IMR-90 (cell line): ENCODE data around the gene MPI. TPM values are rescaled to one million over a fixed set of nuclear protein-coding genes. Genes with fewer than 3 reads are reported as not detected.

Source experiments
- ATAC-seq: fragments of 200-7000 bp; cut with Tn5 transposase; 2 replicates; pipeline ENCODE4 v1.9.1; 2020; ENCODE audit warnings: low read depth, mild to moderate bottlenecking, moderate library complexity
- BruUV-seq: library from RNA; stranded (reverse); fragments of 400-500 nt; replicated peaks from 2 replicates; lab custom pipeline; 2021; lab: Mats Ljungman, UMichigan
- CTCF ChIA-PET: fragments of 300-600 bp; formaldehyde crosslinking; extraction: SDS; loops from one replicate; lab custom pipeline; 2021; ENCODE audit warnings: antibody characterized with exemption; lab: Yijun Ruan, JAX
- POLR2A ChIA-PET: fragments of 300-600 bp; sonication (Branson Sonifier 250); formaldehyde crosslinking; loops from one replicate; lab custom pipeline; 2022; ENCODE audit warnings: antibody characterized with exemption; ENCODE audit not compliant: unreplicated experiment; lab: Charles Lee
- DNase-seq: peaks from one replicate; pipeline ENCODE4 v3.0.0; 2013
- H2AFZ ChIP-seq: replicated peaks from 2 replicates; pipeline ENCODE3; 2013; ENCODE audit warnings: low read length, mild to moderate bottlenecking; ENCODE audit not compliant: poor library complexity
- H2AK5ac ChIP-seq: 2 replicates; pipeline ENCODE4 v1.6.1; 2013; ENCODE audit warnings: low read depth, low read length, inconsistent platforms
- H2AK9ac ChIP-seq: replicated peaks from 2 replicates; pipeline ENCODE3; 2013; ENCODE audit warnings: mild to moderate bottlenecking, low read depth, low read length, moderate library complexity; ENCODE audit not compliant: poor library complexity
- H2BK120ac ChIP-seq: 2 replicates; pipeline ENCODE4 v1.6.1; 2013; ENCODE audit warnings: low read depth, low read length, inconsistent platforms
- H2BK15ac ChIP-seq: 3 replicates; pipeline ENCODE4 v1.6.1; 2013; ENCODE audit warnings: low read depth, low read length, inconsistent platforms
- H2BK20ac ChIP-seq: 2 replicates; pipeline ENCODE4 v1.6.1; 2013; ENCODE audit warnings: low read depth, mild to moderate bottlenecking, inconsistent platforms, low read length, moderate library complexity
- H2BK5ac ChIP-seq: 2 replicates; pipeline ENCODE4 v1.6.1; 2013; ENCODE audit warnings: mild to moderate bottlenecking, low read depth, low read length, inconsistent platforms; ENCODE audit not compliant: poor library complexity, severe bottlenecking
- H3K14ac ChIP-seq: replicated peaks from 2 replicates; pipeline ENCODE4 v1.6.1; 2013; ENCODE audit warnings: low read depth, low read length, inconsistent platforms
- H3K18ac ChIP-seq: 2 replicates; pipeline ENCODE4 v1.6.1; 2013; ENCODE audit warnings: low read depth, low read length, control low read depth
- H3K23ac ChIP-seq: 2 replicates; pipeline ENCODE4 v1.6.1; 2013; ENCODE audit warnings: low read depth, low read length, inconsistent platforms
- H3K27ac ChIP-seq: 2 replicates; pipeline ENCODE4 v1.5.1; 2013; ENCODE audit warnings: mild to moderate bottlenecking, control low read depth, low read length; ENCODE audit not compliant: insufficient read depth
- H3K27me3 ChIP-seq: 2 replicates; pipeline ENCODE4 v1.6.1; 2013; ENCODE audit warnings: low read length; ENCODE audit not compliant: control insufficient read depth, insufficient read depth
- H3K36me3 ChIP-seq: 2 replicates; pipeline ENCODE4 v1.6.1; 2013; ENCODE audit warnings: low read length, mixed read lengths; ENCODE audit not compliant: control insufficient read depth, insufficient read depth
- H3K4ac ChIP-seq: 2 replicates; pipeline ENCODE4 v1.6.1; 2013; ENCODE audit warnings: low read depth, low read length, inconsistent platforms
- H3K4me1 ChIP-seq: 2 replicates; pipeline ENCODE4 v1.6.1; 2013; ENCODE audit warnings: low read length, mixed read lengths; ENCODE audit not compliant: control insufficient read depth, insufficient read depth
- H3K4me2 ChIP-seq: 2 replicates; pipeline ENCODE4 v1.6.1; 2013; ENCODE audit warnings: low read depth, mild to moderate bottlenecking, control low read depth, low read length, moderate library complexity
- H3K4me3 ChIP-seq: 2 replicates; pipeline ENCODE4 v1.5.1; 2013; ENCODE audit warnings: low read depth, mild to moderate bottlenecking, control low read depth, low read length, moderate library complexity; ENCODE audit not compliant: insufficient read depth
- H3K56ac ChIP-seq: 2 replicates; pipeline ENCODE4 v1.6.1; 2013; ENCODE audit warnings: low read length, inconsistent platforms; ENCODE audit not compliant: insufficient read depth; ENCODE audit errors: extremely low read depth
- H3K79me1 ChIP-seq, 2 experiments: 2 replicates each; pipeline ENCODE4 v1.6.1; 2013; ENCODE audit warnings: low read length in 2 of 2, inconsistent platforms in 1 of 2, low read depth in 1 of 2
- H3K9ac ChIP-seq: 2 replicates; pipeline ENCODE4 v1.6.1; 2013; ENCODE audit warnings: low read depth, low read length, control low read depth
- H3K9me1 ChIP-seq: 2 replicates; pipeline ENCODE4 v1.6.1; 2013; ENCODE audit warnings: low read length, inconsistent platforms; ENCODE audit not compliant: insufficient read depth
- H3K9me3 ChIP-seq: 2 replicates; pipeline ENCODE4 v1.6.1; 2013; ENCODE audit warnings: low read length; ENCODE audit not compliant: control insufficient read depth, insufficient read depth
- H4K20me1 ChIP-seq: 2 replicates; pipeline ENCODE4 v1.6.1; 2013; ENCODE audit warnings: low read length, inconsistent platforms; ENCODE audit not compliant: insufficient read depth
- H4K5ac ChIP-seq: 2 replicates; pipeline ENCODE4 v1.6.1; 2013; ENCODE audit warnings: mild to moderate bottlenecking, low read depth, low read length, control low read depth
- H4K8ac ChIP-seq, 2 experiments: 2 replicates each; pipeline ENCODE4 v1.6.1; 2013; ENCODE audit warnings: low read depth in 2 of 2, low read length in 2 of 2, control low read depth in 1 of 2, inconsistent platforms in 1 of 2
- H4K91ac ChIP-seq: 2 replicates; pipeline ENCODE4 v1.6.1; 2013; ENCODE audit warnings: low read depth, low read length, inconsistent platforms; ENCODE audit not compliant: insufficient read depth
- BHLHE40 ChIP-seq: fragments of 150-350 bp; IDR thresholded peaks from 2 replicates; pipeline ENCODE4 v1.6.1; 2016; ENCODE audit warnings: mild to moderate bottlenecking, low read depth, low read length
- CEBPB ChIP-seq: IDR thresholded peaks from 2 replicates; pipeline ENCODE4 v1.6.1; 2012; ENCODE audit warnings: low read depth, low read length, improper control_type of control experiment
- CHD1 ChIP-seq: IDR thresholded peaks from 2 replicates; pipeline ENCODE4 v1.6.1; 2012; ENCODE audit warnings: low read depth, low read length, improper control_type of control experiment
- FOS ChIP-seq: fragments of 150-350 bp; IDR thresholded peaks from 2 replicates; pipeline ENCODE4 v1.6.1; 2016; ENCODE audit warnings: low read depth, low read length
- MAFK ChIP-seq: IDR thresholded peaks from 2 replicates; pipeline ENCODE4 v1.6.1; 2012; ENCODE audit warnings: low read depth, low read length, improper control_type of control experiment
- MAZ ChIP-seq: IDR thresholded peaks from 2 replicates; pipeline ENCODE4 v1.6.1; 2012; ENCODE audit warnings: low read depth, mild to moderate bottlenecking, low read length, improper control_type of control experiment, moderate library complexity, borderline replicate concordance
- MXI1 ChIP-seq: IDR thresholded peaks from 2 replicates; pipeline ENCODE4 v1.6.1; 2012; ENCODE audit warnings: low read depth, mild to moderate bottlenecking, low read length, moderate library complexity, borderline replicate concordance
- NFE2L2 ChIP-seq: fragments of 150-350 bp; IDR thresholded peaks from 2 replicates; pipeline ENCODE4 v1.6.1; 2016; ENCODE audit warnings: low read depth, mild to moderate bottlenecking, low read length
- POLR2A ChIP-seq: IDR thresholded peaks from 2 replicates; pipeline ENCODE4 v1.6.1; 2012; ENCODE audit warnings: mild to moderate bottlenecking, low read depth, low read length
- RAD21 ChIP-seq: IDR thresholded peaks from 2 replicates; pipeline ENCODE4 v1.6.1; 2012; ENCODE audit warnings: low read length, improper control_type of control experiment
- RCOR1 ChIP-seq: IDR thresholded peaks from 2 replicates; pipeline ENCODE4 v1.6.1; 2012; ENCODE audit warnings: mild to moderate bottlenecking, low read length, improper control_type of control experiment; ENCODE audit not compliant: insufficient replicate concordance
- RFX5 ChIP-seq: IDR thresholded peaks from 2 replicates; pipeline ENCODE4 v1.8.0; 2012; ENCODE audit warnings: low read depth, mild to moderate bottlenecking, low read length, moderate library complexity
- SMC3 ChIP-seq: fragments of 150-350 bp; IDR thresholded peaks from 2 replicates; pipeline ENCODE4 v1.6.1; 2016; ENCODE audit warnings: low read depth, mild to moderate bottlenecking, antibody characterized with exemption, low read length, moderate library complexity
- WGBS, 2 experiments: methylation state at CpG; one replicate each; pipeline versions ENCODE4 v1.1.5 to v1.1.7; 2013; ENCODE audit warnings: missing lambda C conversion rate in 2 of 2; ENCODE audit not compliant: insufficient read length in 1 of 2; ENCODE audit errors: extremely low coverage in 2 of 2; 5-methylcytosine and 5-hydroxymethylcytosine counted together
- dilution Hi-C: fragments of 300-500 bp; cut with HindIII; formaldehyde crosslinking; loops from one replicate; pipeline ENCODE4 v1.14.3; 2018; ENCODE audit warnings: low sequenced_read_pairs; ENCODE audit not compliant: unreplicated experiment
- in situ Hi-C: fragments of 300-500 bp; cut with MboI; formaldehyde crosslinking; loops from 3 replicates; pipeline ENCODE4 v1.14.3; 2019; ENCODE audit warnings: low sequenced_read_pairs, inconsistent platforms, mixed read lengths
- intact Hi-C: fragments of 100-400 bp; cut with micrococcal nuclease; formaldehyde crosslinking; loops from 2 replicates; pipeline ENCODE4 v1.10.0; 2022
- polyA plus RNA-seq, 3 experiments: library from polyadenylated mRNA; depleted of rRNA; stranded (reverse); fragments of >200 nt; gene quantifications; 2 replicates each; pipeline ENCODE4 v1.2.3, GENCODE V29; 2012; ENCODE audit warnings: low replicate concordance in 1 of 3
- total RNA-seq: library from RNA; depleted of rRNA; stranded (reverse); fragments of >200 nt; gene quantifications from 2 replicates; pipeline ENCODE4 v1.2.3, GENCODE V29; 2012
- TF ChIP-seq, protein P1 (sequence below): fragments of 150-350 bp; IDR thresholded peaks from 2 replicates; pipeline ENCODE4 v1.6.1; 2017; ENCODE audit warnings: mild to moderate bottlenecking, antibody characterized with exemption, low read length, low read depth
- TF ChIP-seq, protein P2 (sequence below): conservative IDR thresholded peaks from 2 replicates; pipeline ENCODE4 v1.5.1; 2012; ENCODE audit warnings: mild to moderate bottlenecking, low read depth, low read length, improper control_type of control experiment

MPI gene
- total and polyA plus RNA-seq, 2 of the 4 experiments (the other 2 are of a cell fraction): 80.1 to 91.8 TPM

- H3K9me1 ChIP-seq: peaks cover 10% of the 10 kb centered on the region; the same call in 1 of the 2 replicates
- dilution Hi-C loops (no loop called here), intact Hi-C loops (no loop called here), in situ Hi-C loops (no loop called here)
- H3K18ac ChIP-seq: no peak overlapping the region
- WGBS, 2 experiments: 95% methylated on average over 8 of the region's 13 CpGs; no CpG with 5 or more reads in 1 of the 2 experiments
- no peak overlapping the region for H4K8ac ChIP-seq
- ChIA-PET POLR2A (no interaction called here), CTCF (no interaction called here)
- no peak overlapping the region for H2BK20ac ChIP-seq
- H2AK5ac ChIP-seq: no peak overlapping the region
- H3K4me1 ChIP-seq: no peaks in the 10 kb centered on the region
- TF ChIP-seq MAFK (no peak), MXI1 (no peak), POLR2A (no peak), MAZ (no peak), CEBPB (no peak), RFX5 (no peak), BHLHE40 (no peak), RCOR1 (no peak), CHD1 (no peak), FOS (no peak), RAD21 (no peak), SMC3 (no peak), NFE2L2 (no peak)
- TF ChIP-seq, protein P1, sequence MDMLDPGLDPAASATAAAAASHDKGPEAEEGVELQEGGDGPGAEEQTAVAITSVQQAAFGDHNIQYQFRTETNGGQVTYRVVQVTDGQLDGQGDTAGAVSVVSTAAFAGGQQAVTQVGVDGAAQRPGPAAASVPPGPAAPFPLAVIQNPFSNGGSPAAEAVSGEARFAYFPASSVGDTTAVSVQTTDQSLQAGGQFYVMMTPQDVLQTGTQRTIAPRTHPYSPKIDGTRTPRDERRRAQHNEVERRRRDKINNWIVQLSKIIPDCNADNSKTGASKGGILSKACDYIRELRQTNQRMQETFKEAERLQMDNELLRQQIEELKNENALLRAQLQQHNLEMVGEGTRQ: no peak
- TF ChIP-seq, protein P2, sequence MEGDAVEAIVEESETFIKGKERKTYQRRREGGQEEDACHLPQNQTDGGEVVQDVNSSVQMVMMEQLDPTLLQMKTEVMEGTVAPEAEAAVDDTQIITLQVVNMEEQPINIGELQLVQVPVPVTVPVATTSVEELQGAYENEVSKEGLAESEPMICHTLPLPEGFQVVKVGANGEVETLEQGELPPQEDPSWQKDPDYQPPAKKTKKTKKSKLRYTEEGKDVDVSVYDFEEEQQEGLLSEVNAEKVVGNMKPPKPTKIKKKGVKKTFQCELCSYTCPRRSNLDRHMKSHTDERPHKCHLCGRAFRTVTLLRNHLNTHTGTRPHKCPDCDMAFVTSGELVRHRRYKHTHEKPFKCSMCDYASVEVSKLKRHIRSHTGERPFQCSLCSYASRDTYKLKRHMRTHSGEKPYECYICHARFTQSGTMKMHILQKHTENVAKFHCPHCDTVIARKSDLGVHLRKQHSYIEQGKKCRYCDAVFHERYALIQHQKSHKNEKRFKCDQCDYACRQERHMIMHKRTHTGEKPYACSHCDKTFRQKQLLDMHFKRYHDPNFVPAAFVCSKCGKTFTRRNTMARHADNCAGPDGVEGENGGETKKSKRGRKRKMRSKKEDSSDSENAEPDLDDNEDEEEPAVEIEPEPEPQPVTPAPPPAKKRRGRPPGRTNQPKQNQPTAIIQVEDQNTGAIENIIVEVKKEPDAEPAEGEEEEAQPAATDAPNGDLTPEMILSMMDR: no peak
- H3K9ac ChIP-seq: no peak overlapping the region
- no peak overlapping the region for H3K14ac ChIP-seq
- no TSS peak for BruUV-seq
- H3K9me3 ChIP-seq: no peaks in the 10 kb centered on the region
- peaks cover 15 to 48% of the 10 kb centered on the region in 2 experiments for H3K79me1 ChIP-seq
- H3K4me2 ChIP-seq: no peak overlapping the region
- no peak overlapping the region for H2BK120ac ChIP-seq
- H3K36me3 ChIP-seq: peaks cover 50% of the 10 kb centered on the region
- H3K23ac ChIP-seq: no peak overlapping the region
- no peak overlapping the region for H4K91ac ChIP-seq
- H4K20me1 ChIP-seq: peaks cover 45% of the 10 kb centered on the region
- H2BK5ac ChIP-seq: no peak overlapping the region
- ATAC-seq (no peak), DNase-seq (no peak)
- H3K27me3 ChIP-seq: no peaks in the 10 kb centered on the region
- H3K4ac ChIP-seq: no peak overlapping the region
- H4K5ac ChIP-seq: no peak overlapping the region
- H2BK15ac ChIP-seq: no peak overlapping the region
- no peak overlapping the region for H3K27ac ChIP-seq
- H2AK9ac ChIP-seq: no peak overlapping the region
- H3K4me3 ChIP-seq: no peak overlapping the region
- no peak overlapping the region for H3K56ac ChIP-seq
- H2AFZ ChIP-seq: no peak overlapping the region
Observed at GRCh38 chr15:74854453-74855022, 35.3 kb upstream of the MPI start.
